Measurements from ENCODE around the gene ETHE1. TPM values are rescaled to one million over a fixed set of nuclear protein-coding genes. Genes with fewer than 3 reads are reported as not detected.

ETHE1 gene
- total RNA-seq, 3 donors from 2014 or later: 29.3 to 36.8 (median 33.7) TPM

DNA sequence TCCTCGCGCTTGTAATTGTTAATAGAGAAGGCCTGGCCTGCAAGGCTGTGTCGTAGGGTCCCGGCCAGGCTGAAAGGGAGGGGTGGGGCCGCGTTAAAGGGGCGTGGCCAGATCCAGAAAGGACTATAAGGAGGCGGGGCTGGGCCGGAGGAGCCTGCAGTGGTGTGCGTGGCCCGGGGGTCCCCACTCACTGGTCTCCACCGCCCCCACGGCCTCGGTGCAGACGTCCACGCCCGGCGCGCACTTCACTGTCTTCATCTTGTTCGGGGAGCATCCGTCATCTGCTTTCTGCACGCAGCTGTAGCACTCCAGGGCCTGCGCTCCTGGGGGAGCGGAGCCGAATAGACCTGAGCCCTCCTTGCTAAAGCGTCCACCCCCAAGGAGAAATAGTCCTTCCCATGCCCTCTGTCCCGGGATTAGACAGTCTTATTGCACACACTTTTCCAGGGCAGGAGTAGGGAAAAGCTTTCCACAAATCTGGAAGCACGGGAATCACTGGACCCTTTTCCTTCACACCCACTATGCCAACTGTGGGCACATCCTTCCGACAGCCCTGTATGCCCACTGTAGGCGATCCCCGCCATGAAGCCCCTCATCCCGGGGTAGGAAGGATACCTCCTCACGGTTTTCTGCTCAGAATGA, 62.7 kb downstream of the ETHE1 start:
- peak overlapping the region; percentile 91 for H3K4me3 Mint-ChIP-seq
- H3K4me1 Mint-ChIP-seq (ENCODE audit: low read depth): peaks cover 49% of the 10 kb centered on the region
- DNase-seq (peak; percentile 68), ATAC-seq (peak; percentile 40 to 49)
- H3K36me3 Mint-ChIP-seq (ENCODE audit: insufficient read depth): no peaks in the 10 kb centered on the region
- H3K27me3 Mint-ChIP-seq (ENCODE audit: low read depth): no peaks in the 10 kb centered on the region
- H3K9me3 Mint-ChIP-seq: no peaks in the 10 kb centered on the region

DNA sequence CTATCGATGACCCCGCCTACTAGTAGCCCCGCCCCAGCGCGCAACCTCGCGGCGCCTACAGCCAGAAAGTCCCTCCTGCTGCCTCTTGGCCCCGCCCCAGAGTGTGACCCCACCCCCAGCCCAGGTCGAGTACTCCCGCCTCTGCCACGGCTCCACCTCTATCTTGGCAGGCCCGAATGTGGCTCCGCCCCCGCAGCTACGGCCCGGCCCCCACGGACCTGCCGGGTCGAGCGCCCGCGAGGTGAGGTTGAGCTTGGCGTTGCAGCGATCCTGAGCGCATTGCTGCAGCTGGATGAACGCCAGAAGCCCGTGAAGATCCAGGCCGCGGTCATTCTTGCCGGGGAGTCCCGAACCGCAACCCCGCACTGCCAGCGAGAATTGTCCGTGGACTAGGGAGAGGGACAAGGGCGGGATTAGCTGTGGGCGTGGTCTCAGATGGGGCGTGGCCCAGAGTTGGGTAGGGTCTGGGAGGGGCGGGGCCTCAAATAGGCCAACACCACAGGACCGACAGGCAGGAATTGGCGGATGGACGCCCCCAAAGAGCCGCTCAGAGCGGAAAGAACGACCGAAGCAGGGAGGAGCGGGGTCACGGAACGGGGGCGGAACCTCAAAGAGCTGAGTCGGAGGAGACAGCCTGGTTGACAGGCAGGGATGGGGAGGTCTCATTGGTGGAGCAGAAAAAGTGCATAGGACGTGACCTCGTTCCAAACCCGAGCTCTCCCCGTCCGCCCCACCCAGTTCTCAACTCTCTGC, 63.4 kb downstream of the ETHE1 start:
- ATAC-seq (peak; percentile 87 to 88), DNase-seq (peak; percentile 100)
- Mint-ChIP-seq H3K36me3 (ENCODE audit: insufficient read depth) (no peaks in the 10 kb centered on the region), H3K4me3 (peak overlapping the region; percentile 91), H3K4me1 (ENCODE audit: low read depth) (peaks cover 42% of the 10 kb centered on the region), H3K27me3 (ENCODE audit: low read depth) (no peaks in the 10 kb centered on the region), H3K9me3 (no peaks in the 10 kb centered on the region)

GRCh38 chr19:43462785-43463380, 64.1 kb downstream of the ETHE1 start:
- Mint-ChIP-seq H3K9me3 (no peaks in the 10 kb centered on the region), H3K4me1 (ENCODE audit: low read depth) (peaks cover 36% of the 10 kb centered on the region), H3K27me3 (ENCODE audit: low read depth) (no peaks in the 10 kb centered on the region), H3K36me3 (ENCODE audit: insufficient read depth) (no peaks in the 10 kb centered on the region), H3K4me3 (peak overlapping the region; percentile 91)
- ATAC-seq (no peak), DNase-seq (no peak)

GRCh38 chr19:43462383-43462782, 64.6 kb downstream of the ETHE1 start:
- peak overlapping the region; percentile 91 for H3K4me3 Mint-ChIP-seq
- ATAC-seq (no peak), DNase-seq (no peak)
- H3K9me3 Mint-ChIP-seq: no peaks in the 10 kb centered on the region
- no peaks in the 10 kb centered on the region for H3K36me3 Mint-ChIP-seq (ENCODE audit: insufficient read depth)
- peaks cover 31% of the 10 kb centered on the region for H3K4me1 Mint-ChIP-seq (ENCODE audit: low read depth)
- no peaks in the 10 kb centered on the region for H3K27me3 Mint-ChIP-seq (ENCODE audit: low read depth)

GRCh38 chr19:43461303-43461702, 65.7 kb downstream of the ETHE1 start:
- H3K27me3 Mint-ChIP-seq (ENCODE audit: low read depth): no peaks in the 10 kb centered on the region
- H3K4me1 Mint-ChIP-seq (ENCODE audit: low read depth): peaks cover 28% of the 10 kb centered on the region
- no peak overlapping the region for H3K4me3 Mint-ChIP-seq
- no peaks in the 10 kb centered on the region for H3K9me3 Mint-ChIP-seq
- DNase-seq (no peak), ATAC-seq (no peak)
- H3K36me3 Mint-ChIP-seq (ENCODE audit: insufficient read depth): no peaks in the 10 kb centered on the region

GRCh38 chr19:43460362-43461016, 66.5 kb downstream of the ETHE1 start:
- DNase-seq: no peak
- H3K36me3 Mint-ChIP-seq (ENCODE audit: insufficient read depth): no peaks in the 10 kb centered on the region
- no peak overlapping the region for H3K4me3 Mint-ChIP-seq
- H3K27me3 Mint-ChIP-seq (ENCODE audit: low read depth): no peaks in the 10 kb centered on the region
- H3K4me1 Mint-ChIP-seq (ENCODE audit: low read depth): peaks cover 22% of the 10 kb centered on the region
- ATAC-seq: no peak
- no peaks in the 10 kb centered on the region for H3K9me3 Mint-ChIP-seq

- Mint-ChIP-seq H3K36me3 (ENCODE audit: insufficient read depth) (no peaks in the 10 kb centered on the region), H3K9me3 (no peaks in the 10 kb centered on the region), H3K4me3 (no peak overlapping the region), H3K4me1 (ENCODE audit: low read depth) (peaks cover 13% of the 10 kb centered on the region), H3K27me3 (ENCODE audit: low read depth) (no peaks in the 10 kb centered on the region)
- ATAC-seq: no peak
- DNase-seq: no peak
These were observed 69.2 kb downstream of the ETHE1 start for GRCh38 chr19:43457809-43458208.

Other genes with a start within 250 kb of the ETHE1 start
- gene CD177, start 173.5 kb downstream of the ETHE1 start, total RNA-seq: not detected
- not detected for gene TEX101, start 112.3 kb downstream of the ETHE1 start, total RNA-seq
- gene LYPD3, start 61.6 kb downstream of the ETHE1 start, total RNA-seq: 1 to 10 TPM; 1.5 to 3.1 (median 2.2) TPM
- 10 to 100 TPM; 17.0 to 33.7 (median 26.2) TPM for gene PHLDB3, start 22.5 kb downstream of the ETHE1 start, total RNA-seq
- 1 to 10 TPM; 1.6 to 3.0 (median 2.0) TPM for gene ZNF575, start 6.0 kb upstream of the ETHE1 start, total RNA-seq
- gene XRCC1, start 48.3 kb upstream of the ETHE1 start, total RNA-seq: 10 to 100 TPM; 21.0 to 24.2 (median 23.1) TPM
- 1 to 10 TPM; 1.3 to 2.5 (median 2.2) TPM for gene PINLYP, start 48.6 kb upstream of the ETHE1 start, total RNA-seq
- 10 to 100 TPM; 31.7 to 38.2 (median 33.5) TPM for gene IRGQ, start 68.9 kb upstream of the ETHE1 start, total RNA-seq
- 10 to 100 TPM; 16.6 to 22.3 (median 18.5) TPM for gene ZNF576, start 69.4 kb upstream of the ETHE1 start, total RNA-seq
- gene SRRM5, start 84.9 kb upstream of the ETHE1 start, total RNA-seq: under 1 TPM; 0.25 to 0.87 (median 0.30) TPM
- 10 to 100 TPM; 20.6 to 27.6 (median 25.5) TPM for gene ZNF428, start 92.4 kb upstream of the ETHE1 start, total RNA-seq
- under 1 TPM; 0.40 to 0.63 (median 0.42) TPM for gene CADM4, start 112.6 kb upstream of the ETHE1 start, total RNA-seq
- gene PLAUR, start 143.0 kb upstream of the ETHE1 start, total RNA-seq: 1 to 10 TPM; 3.3 to 5.2 (median 4.7) TPM
- gene IRGC, start 188.9 kb upstream of the ETHE1 start, total RNA-seq: not detected
- gene SMG9, start 227.8 kb upstream of the ETHE1 start, total RNA-seq: 100 to 1,000 TPM; 102 to 114 (median 109) TPM

All from activated T-cell treated with anti-CD3 and anti-CD28 coated beads, Interleukin-2, amount 50 U/mL, for 4 hours (primary cell).